ENCODE data around the gene FNDC5.

Gene FNDC5

DNA sequence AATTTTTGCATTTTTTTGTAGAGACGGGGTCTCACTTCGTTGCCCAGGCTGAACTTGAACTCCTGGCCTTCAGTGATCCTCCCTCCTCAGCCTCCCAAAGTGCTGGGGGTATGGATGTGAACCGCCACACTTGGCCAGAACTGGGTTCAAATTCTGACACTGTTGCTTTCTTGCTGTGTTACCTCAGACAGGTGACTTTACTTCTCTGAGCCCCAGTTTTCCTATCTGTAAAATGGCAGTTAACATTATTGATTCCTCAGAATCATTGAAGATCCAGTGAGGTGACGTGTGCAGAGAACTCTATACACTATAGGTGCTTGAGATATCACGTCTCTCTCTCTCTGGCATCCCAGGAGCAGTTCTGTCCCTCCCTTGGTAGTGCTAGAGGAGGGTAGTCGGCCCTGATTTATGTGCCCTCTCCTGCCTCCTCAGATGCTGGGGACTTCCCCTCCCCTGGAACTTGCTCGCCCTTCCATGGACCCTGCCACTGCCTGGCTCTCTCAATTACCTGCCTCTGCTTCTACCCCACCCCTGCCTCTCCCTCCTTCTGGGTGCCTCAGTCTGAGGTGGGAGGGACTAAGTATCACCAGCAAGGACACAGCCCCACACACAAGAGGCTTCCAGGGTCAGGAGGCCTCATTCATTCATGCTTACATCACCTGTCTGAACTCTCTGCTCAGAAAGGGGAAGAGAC, 12.8 kb upstream of the FNDC5 start:
- DNase-seq: no peak

DNA sequence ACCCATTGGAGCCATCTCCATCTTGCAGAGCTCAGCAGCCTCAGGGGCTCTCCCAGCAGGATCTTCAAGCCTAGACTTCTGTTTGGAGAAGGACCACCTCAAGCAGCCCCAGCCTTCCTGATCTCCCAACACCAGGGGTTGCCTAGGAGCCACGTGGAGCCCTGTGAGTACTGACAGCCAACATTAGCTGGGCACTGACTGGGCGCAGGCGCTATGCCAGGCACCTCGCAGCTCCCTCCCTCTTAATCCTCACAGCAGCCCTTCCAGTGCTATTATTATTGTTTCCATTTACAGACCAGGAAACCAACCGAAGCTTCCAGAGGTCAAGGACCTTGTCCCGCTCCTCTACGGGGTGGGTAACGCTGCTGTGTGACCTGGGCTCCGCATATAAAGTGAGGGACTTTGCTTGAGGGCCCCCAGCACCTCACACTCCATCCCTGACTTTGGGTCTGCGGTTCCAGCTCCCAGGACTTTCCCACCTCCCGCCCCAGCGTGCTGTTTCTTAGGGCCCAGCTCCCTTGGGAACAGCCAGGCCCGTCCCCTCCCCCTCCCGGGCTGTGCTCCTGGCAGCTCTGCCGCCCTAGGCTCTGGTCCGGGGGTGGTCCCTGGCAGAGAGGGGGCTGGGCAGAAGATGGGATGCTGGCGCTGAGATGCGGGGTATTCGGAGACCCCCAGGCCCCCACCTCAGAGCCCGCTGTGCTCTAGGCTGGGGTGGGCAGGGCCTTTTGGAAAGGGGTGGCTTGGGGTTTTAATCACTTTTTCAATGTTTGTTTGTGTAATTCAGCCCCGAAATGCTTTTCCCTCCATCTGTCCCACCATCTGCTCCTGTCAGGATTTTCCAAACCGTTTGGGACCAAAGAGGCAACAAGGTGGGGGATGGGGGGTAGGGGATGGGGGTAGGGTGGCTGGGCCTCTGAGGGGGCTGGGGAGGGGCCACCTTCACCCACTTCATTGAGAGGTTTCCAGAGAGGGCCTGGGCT, 11.4 kb upstream of the FNDC5 start:
- DNase-seq: no peak

DNA sequence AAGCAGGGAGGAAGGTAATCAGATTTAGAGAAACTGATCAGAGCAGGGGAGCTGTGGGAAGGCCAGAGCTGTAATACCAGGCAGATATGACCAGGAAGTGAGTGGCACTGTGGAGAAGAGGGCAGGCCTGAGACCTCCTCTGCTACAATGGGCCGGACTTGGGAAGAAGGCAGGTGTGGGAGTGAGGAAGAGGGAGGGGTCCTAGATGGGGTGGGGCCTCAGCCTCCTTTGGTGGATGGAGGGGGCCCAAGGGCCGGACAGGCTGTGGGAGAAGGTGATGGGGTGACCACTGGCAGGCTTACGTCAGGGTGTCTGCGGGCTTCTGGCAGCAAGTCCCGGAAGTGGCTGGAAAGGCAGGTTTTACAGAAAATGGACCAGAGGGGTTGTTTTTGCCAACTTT, 10.6 kb upstream of the FNDC5 start:
- DNase-seq: no peak

DNA sequence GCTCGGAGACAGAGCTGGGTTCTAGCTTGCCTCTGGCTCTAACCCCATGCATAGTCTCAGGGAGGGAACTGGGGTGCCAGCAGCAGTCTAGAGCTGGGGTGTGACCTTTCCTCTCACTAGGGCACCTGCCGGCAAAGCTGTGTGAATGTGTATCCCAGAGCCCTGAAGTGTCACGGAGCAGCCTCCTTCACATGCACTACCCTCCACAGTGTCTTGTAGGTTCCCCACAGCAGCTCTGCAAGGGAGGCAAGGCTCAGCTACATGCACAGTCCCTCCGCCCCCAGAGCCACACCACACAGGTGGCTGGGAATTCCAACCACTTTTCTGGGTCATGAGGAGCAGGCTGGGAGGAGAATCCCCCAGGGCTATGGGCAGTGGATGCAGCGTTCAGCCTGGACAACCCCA, 7.9 kb upstream of the FNDC5 start:
- no peak for DNase-seq

DNA sequence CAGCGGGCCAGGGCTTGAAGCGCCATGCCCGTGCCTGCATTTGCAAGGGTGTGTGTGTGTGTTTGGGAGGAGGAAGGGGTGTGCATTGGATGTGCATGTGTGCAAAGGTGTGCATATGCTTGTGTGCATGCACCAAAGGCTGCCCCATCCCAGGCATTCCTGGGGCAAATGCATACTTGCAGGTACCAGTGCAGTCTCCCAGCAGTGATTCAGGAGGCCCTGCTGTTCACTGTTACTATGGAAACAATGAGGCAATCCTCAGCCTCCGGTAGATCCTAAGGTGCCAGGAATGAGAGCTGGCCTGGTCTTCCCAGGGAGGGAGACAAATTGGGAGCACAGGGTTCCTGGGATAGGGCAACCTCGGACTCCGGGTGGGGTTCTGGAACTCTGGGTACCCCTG, 7.5 kb upstream of the FNDC5 start:
- DNase-seq: no peak

DNA sequence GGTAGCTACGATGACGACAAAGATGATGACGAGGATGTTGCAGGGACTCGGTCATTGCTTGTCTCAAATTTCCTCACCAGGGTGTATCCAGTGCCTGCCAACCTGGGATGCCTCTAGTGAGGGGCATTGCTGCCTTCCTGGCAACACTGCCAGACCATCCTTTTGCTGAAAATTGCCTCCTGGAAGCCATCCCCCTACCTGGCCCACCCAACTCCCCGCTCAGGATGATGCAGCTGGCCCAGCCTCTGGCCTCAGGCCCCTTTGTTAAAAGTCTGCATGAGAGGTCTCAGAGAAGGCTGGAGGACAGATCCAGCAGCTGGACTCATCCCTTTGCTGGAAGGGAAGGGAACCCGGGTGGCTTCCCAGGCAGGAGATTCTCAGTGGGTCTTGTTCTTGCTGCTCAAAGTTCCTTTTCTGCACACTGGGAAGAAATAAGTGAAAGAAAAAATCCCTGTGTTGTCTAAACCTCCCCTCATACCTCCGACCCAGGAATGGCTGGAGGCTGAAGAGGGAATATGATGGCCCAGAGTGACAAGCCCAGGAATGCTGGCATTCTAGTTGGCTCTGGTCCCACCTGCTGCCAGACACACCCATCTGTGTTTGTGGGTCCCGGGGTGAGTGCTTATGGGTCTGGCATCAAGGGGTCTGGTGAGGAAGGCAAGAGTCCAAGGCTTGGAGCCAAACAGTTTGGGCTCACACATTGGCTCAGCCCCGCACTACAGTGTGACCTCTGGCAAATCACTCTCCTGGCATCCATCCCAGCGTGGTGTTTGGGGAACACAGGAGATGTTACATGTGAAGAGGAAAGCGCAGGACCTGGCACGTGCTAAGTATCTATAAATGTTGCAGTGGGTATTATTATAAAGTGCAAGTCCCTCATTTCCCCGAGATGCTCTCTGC, 6.7 kb upstream of the FNDC5 start:
- no peak for DNase-seq

DNA sequence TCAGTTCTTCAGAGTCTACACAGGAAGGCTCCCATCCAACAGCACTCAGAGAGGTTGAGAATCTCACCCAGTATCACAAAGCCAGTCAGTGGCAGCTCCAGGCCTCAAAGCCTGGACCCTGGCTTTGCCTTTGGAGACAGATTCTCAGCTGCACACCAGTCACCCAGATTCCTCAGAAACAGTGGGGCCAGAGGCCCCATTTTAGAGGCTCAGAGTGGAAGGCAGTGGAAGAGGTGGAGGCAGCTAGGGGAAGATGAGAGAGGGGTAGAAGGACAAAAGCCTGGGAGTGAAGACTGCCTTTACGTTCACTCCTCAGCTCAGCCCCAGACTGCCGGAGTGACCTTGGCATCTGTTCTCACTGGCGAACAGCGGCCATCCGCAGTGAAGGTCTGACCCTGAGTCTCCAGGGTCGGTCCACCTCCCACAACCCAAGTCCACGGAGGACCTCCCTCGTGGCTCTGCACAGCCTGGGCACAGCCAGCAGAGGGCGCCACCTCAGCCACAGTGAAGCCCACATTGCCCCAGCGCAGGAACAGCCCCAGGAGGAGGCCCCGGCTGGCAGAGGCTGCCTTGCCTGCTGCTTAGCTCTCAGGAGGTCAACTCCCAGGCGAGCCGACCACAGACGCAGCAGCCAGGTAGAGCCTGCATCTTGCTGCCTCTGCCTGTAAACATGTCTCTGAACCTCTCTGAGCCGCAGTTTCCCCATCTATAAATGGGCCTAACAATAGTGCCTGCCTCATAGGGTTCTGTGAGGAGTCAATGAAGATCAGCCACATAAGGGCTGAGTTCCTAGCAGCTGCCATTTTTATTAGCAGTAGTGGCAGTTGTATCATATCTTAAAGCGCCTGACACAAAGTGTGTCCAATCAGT, 5.9 kb upstream of the FNDC5 start:
- peak; percentile 48 for DNase-seq

DNA sequence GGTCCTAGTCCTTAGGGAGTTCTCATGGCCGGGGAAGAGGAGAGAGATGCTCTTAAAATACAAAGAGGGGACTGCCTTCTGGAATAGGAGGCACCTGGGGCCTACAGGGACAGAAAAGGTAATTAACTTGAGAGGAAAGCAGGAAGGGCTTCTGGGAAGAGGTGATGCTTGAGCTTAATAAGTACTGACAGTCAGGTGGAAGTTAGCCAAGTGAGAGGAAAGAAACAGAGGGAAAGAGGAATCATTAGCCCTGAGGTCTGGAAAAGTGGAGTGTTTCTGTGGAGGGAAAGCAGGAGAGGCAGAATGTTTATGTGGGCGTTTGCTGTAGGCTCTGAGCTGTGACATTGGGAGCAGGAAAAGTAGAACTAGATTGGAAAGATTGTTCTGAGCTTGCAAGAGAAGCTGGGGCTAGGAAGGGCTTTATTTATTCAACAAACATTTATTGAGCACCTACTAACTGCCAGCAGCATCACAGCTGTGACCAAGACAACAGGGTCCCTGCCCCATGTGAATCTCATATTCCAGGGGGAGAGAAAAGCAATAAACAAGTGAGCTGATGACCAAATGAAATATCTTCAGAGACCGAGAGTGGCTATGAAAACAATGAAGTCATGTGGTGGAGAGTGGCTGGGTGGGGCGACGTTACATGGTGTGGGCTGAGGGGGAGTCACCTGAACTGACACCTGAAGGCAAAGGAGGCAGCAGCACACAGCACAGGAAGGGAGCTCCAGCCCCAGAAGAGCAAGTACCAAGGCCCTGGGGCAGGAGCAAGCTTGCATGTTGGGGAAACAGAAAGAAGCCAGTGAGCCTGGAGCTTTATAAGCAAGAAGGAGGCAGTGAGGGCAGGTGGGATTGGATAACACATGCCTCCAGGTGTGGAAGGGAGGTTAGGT, 4.4 kb upstream of the FNDC5 start:
- no peak for DNase-seq

DNA sequence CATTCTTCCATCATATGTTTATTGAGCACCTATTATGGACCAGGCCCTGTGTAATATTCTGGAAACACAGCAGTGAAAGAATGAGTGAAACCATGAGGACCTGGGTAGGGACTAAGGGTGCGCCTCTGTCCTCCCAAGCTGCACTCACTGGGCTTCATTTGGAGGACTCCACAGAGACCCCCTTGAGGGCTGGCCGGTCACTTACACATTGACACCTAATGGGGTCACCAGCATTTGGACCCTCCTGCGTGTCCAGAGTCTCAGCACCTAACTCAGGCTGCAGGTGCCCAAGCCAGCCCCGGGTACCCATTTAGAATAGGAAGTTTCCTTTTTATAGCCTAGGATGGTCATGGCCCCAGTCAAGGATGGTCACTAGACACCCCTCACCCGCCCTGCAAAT, 2.8 kb upstream of the FNDC5 start:
- no peak for DNase-seq

DNA sequence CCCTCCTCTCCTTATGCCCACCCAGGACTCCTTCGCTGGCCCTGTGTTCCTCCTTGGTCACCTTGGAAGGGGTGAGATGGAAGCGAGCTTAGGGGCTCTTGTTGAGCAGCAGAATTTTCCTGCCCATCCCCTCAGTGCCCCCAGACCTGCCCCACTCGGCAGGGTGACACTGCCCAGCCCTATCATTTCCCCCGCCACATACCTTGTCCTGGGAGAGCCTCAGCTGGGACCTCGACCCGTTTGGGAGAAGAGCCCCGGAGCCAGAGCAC, 1.4 kb upstream of the FNDC5 start:
- DNase-seq: no peak

DNA sequence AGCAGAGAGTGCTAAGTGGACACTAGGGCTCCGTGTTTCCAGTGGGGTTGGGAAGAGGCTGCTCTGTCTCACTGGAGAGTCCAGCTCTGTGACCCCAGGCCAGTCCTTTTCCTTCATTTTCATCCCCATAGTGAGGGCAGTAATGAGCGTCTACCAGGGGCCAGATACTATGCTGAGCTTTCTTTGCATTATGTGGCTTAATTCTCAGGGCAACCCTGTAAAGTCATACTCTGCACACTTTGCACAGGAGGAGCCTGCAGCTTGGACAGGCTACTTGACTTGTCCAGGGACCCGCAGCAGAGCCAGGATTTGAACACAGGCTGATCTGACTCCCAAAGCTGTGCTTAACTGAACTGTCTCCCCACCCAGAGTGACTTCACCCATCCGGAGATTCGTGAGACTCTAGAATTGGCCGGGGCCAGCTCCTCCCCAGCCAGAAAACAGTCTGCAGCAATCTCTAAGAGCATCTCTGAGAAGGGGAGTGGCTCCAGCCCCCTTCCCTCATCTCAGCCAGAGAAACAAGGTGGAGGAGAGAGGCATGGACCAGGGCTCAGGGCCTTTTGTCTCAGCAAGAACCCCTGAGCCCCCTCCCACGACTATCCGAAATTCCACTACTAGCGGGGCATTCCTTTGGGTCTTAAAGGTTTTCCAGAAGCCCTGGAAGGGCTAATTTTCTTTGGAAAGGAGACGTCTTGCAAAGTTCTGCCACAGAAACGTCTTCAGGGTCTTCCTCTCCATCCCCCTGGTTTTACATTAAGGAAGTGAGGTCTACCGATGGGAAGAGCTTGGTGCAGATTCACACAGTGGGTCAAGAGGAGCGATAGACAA, 866 bp upstream of the FNDC5 start:
- DNase-seq: no peak

DNA sequence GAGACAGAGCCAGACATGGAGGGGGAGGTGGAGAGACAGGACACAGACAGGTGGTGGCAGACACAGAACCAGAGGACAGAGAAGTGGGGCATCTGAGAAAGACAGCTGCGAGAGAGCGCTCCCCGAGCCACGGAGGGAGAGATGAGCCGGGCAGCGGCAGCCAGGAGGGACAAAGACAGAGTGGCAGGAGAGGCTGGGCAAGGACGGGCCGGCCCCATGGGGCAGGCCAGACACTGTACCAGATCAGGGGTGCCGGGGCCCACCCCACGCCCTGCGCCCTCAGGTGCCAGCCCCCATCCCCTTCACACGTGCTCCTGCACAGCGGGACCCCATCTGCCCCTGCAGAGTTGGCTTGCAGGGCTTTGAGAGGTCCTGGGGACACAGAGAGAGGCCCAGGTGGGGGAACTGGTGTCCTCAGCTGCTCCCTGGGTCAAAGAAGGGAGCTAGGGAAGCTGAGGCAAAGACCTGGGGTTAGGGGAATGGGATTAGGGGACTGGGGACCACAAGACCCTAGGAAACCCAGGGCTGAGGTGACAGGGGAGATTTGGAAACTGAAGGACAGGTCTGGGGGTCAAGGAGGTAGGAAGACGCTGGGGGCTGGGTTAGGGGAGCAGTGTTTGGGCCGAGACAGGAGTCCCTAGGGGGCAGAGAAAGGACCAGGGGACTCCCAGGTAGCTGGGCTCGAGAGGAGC, 643 bp downstream of the FNDC5 start:
- DNase-seq: no peak

DNA sequence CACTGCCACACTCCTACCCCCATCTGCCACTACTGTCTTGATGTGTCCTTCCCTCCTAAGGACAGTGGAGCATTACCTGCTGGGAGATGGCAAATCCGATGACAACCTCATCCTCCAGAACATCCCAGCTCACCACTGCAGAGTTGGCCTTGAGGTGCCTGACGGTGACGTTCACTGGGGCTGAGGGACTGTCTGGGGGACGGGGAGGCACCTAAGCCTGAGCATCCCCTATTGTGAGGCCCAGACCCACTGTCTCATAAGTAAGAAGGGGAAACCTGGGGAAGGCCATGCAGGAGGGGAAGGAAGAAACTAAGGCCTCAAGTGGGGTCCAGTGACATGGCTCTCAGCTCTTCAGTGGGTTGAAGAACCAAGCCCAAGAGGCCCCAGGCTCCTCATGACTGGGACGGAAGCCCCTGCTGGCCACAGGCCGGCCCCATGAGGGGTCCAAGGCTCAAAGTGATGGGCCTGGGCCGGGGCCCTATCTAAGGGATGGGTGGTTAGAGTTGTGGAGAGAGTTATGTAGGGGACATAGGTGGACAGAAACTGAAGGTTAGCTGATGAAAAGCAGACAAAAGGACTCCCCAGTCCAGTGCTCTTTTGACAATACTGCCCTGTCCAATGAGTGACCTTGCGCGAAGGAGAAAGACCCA, 1.8 kb downstream of the FNDC5 start:
- no peak for DNase-seq

DNA sequence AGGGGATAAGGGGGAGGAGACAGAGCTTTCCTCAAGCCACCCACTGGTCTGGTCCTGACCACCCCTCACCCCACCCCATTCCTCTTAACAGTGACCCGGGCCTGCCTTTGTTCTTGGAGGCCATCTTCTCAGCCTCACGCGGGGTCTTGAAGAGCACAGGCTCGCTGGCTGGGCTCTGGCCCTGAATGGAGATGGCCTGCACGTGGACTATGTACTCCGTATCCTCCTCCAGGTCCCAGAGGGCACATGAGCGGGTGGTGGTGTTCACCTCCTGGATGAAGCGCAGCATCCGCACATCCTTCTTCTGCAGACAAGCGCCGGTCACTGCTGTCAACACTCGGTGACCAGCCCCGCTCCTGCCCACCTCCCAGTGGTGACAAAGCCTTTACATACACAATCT, 2.6 kb downstream of the FNDC5 start:
- DNase-seq: no peak

DNA sequence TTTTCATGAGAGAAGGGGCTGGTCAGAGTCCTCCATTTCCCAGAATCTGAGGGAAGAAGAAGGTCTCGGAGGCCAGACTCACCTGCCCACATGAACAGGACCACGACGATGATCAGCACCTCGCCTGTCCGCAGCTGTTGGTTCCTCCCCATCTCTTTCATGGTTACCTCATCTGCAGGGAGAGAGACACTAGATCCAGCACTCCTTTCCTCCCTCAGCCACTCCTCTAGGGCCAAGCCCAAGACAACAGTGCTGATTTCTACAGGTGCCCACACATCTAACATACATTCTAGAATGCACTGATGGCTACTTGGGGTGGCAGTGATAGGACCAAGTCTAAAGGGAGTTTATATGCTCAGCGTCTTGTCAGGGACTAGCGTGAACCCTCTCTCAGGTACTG, 3.0 kb downstream of the FNDC5 start:
- no peak for DNase-seq

DNA sequence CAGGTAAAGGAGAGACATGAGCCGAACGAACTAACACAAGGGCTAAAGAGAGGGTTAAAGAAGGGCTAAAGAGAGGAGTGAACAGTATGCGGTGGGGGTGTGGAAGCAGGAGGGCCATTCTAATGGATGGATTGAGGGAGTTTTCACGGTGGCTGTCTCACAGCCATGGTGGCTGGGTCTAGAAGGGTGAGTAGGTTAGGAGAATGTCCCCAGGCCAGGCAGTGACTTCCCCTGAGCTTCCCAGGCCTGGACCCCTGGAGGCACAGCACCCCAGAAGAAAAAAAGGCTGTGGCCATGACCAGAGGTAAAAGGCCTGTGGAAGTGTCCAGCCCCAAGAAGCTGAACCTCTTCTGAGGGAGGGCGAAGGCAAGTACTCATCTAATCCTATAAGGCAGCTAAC, 3.6 kb downstream of the FNDC5 start:
- no peak for DNase-seq

DNA sequence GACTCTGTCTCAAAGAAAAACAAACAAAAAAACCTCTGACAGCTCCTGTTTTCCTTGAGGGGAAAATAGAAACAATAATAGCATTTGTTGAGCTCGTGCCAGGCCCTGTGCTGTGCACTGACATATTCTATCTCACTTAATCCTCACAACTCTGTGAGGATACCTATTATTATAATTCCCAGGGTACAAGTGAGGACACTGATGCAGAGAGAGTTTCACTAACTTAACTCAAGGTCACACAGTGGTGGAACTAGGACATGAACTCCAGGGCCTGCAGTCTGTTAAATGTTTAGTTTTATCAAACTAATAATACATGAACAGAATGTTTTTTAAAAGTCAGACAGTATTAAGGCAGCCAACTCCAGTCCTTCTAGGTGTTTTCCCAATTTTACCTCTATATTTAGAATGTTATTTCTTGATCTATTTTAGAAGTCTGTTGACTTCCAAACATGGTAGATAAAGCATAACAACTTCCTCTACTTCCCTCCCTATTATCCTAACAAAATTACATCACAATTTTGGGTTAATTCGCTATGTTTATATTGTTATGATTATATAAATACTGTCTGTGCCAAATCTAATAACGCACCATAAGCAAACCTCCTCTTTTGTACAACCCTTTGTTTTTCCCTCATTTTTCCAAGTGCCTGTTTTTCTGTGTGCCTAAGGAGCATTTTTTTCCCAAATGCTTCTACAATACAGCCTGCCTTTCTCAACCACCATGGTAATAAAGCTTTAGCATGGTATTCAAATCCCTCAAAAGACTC, 4.9 kb downstream of the FNDC5 start:
- DNase-seq: no peak

DNA sequence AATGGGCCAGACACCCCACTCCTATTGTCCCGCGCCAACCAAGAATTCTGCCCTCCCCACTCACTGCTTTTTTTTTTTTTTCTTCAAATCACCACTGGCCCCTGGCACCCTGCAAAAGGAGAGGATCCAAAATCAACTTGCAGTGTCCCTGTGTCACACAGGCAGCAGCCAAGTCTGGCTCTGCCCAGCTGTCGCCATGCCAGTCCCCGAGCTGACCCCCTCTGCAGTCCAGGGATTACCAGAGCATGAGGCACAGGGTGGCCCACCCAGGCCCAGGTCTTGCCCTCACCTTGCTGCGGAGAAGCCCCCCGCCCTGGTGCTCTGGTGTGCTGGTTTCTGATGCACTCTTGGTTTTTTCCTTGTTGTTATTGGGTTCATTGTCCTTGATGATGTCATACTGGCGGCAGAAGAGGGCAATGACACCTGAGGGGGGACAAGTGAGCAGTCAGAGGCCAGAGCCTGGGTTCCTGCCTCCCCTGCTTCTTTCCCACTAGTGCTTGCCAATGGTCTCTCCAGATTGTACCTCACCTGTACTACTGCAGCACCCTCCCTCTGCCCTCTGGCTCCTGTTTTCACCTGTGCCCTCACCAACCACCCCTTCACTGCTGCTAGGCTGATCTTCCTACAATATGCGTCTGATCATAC, 6.2 kb downstream of the FNDC5 start:
- DNase-seq: no peak

All from MV-4-11 (cell line).